T-helper 2 cell treated with Interferon-gamma antibody and Interleukin-4, amounts not matched to agents 5 μg/mL and 100 μg/mL, for 36 hours (primary cell): ENCODE results near the gene CDH13.

Experiments
- DNase-seq: peaks from one replicate; pipeline ENCODE4 v3.0.0; 2021; ENCODE audit warnings: low spot score
- H3K27ac Mint-ChIP-seq: one replicate; pipeline ENCODE4 v1.8.0; 2021; ENCODE audit warnings: mild to moderate bottlenecking, mixed read lengths
- H3K27me3 Mint-ChIP-seq: one replicate; pipeline ENCODE4 v1.8.0; 2021; ENCODE audit warnings: low read depth, mixed read lengths
- H3K36me3 Mint-ChIP-seq: one replicate; pipeline ENCODE4 v1.8.0; 2021; ENCODE audit warnings: low read depth, mixed read lengths
- H3K4me1 Mint-ChIP-seq: one replicate; pipeline ENCODE4 v1.8.0; 2021; ENCODE audit warnings: low read depth, mixed read lengths
- H3K4me3 Mint-ChIP-seq: one replicate; pipeline ENCODE4 v1.8.0; 2022; ENCODE audit warnings: mild to moderate bottlenecking, moderate library complexity, mixed read lengths
- H3K9me3 Mint-ChIP-seq: one replicate; pipeline ENCODE4 v1.8.0; 2021; ENCODE audit warnings: mixed read lengths

Gene CDH13

DNA sequence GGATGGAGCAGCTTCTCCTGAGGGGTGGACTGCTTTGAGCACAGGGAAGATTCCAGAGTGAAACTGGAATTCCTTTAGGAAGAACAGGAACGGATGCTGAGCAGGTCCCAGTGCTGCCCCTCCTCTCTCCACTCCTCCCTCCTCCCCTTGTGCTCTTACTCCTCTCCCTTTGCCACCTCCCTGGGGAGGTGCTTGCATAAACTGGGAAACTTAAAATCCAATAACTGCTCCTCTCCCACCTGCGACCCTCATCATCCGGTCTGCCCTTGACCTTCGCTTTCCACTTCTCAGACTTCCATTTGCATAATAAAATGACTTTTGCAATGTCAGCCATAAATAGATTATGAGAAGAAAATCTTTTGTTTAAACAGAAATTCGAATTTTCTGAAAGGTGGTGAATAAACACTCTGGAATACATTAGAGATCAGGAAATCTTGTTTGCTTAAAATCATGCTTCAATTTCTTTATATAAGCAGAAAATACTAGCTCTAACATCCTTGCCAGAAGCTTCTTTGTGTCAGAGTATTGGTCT lies 1204.8 kb downstream of the CDH13 start:
- H3K4me3 Mint-ChIP-seq = no peak overlapping the region
- DNase-seq = no peak
- H3K4me1 Mint-ChIP-seq = peaks cover 20% of the 10 kb centered on the region
- peaks cover 21% of the 10 kb centered on the region for H3K27me3 Mint-ChIP-seq
- H3K9me3 Mint-ChIP-seq = no peaks in the 10 kb centered on the region
- no peak overlapping the region for H3K27ac Mint-ChIP-seq
- H3K36me3 Mint-ChIP-seq = no peaks in the 10 kb centered on the region

DNA sequence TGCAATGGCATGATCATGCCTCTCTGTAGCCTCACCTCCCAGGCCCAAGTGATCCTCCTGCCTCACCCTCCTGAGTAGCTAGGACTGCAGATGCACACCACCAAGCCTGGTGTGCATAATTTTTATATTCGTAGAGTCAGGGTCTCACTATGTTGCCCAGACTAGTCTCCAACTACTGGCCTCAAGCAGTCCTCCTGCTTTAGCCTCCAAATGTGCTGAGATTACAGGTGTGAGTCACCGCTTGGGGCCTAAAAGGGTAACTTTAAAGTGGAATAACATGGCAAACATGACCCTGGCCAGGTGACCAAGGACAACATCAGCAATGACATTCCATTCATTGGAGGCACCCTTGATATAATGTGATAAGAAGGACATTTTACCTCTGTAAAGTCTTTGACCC lies 1207.2 kb downstream of the CDH13 start:
- DNase-seq = no peak
- Mint-ChIP-seq H3K27me3 (peaks cover 43% of the 10 kb centered on the region), H3K36me3 (no peaks in the 10 kb centered on the region), H3K9me3 (no peaks in the 10 kb centered on the region), H3K4me3 (no peak overlapping the region), H3K27ac (no peak overlapping the region), H3K4me1 (peaks cover 26% of the 10 kb centered on the region)

DNA sequence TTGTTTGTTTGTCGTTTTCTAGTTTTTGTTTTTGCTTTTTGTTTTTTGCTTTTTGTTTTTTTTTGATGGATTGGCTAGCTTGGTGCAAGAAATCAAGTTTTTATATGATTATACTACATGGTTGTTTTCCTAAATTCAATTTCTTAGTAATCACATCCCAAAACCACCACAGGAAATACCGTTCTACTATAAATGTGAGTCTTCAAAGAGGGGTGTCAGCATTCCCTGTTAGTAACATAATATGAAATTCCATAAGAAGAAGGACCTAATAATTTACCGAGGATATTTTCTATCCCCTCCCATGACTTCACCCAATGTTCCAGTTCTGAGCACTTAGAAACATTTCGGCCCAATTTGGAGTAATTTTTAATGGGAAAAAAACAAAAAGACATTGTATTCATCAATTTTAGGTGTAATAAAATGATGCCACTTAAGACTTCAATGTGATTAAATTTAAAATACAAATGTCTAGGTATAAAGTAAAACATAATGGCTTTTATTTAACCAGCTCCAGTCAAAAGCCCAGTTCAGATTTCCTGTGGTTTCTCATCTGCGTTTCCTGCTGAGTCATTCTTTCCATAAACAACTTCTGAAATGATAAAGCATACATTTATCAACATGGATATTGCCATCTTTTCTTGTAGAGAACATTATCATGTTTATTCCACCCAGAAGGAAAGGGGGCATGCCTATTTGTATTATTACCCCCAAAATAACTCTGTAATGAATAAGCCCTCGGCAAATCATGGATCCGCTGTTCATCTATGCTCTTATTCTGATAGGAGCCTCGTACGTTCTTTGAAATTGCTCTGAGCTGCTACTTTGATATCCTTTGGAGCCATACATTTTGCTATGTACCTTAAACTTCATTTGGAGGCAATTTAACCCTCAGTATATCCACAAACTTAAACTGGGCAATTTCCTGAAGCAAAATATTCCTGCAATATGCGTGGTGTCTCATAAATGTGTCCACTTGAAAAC lies 1209.1 kb downstream of the CDH13 start:
- Mint-ChIP-seq H3K27ac (no peak overlapping the region), H3K9me3 (no peaks in the 10 kb centered on the region), H3K36me3 (no peaks in the 10 kb centered on the region), H3K27me3 (peaks cover 55% of the 10 kb centered on the region), H3K4me1 (peaks cover 26% of the 10 kb centered on the region), H3K4me3 (peak overlapping the region; percentile 48)
- peak; percentile 27 for DNase-seq

DNA sequence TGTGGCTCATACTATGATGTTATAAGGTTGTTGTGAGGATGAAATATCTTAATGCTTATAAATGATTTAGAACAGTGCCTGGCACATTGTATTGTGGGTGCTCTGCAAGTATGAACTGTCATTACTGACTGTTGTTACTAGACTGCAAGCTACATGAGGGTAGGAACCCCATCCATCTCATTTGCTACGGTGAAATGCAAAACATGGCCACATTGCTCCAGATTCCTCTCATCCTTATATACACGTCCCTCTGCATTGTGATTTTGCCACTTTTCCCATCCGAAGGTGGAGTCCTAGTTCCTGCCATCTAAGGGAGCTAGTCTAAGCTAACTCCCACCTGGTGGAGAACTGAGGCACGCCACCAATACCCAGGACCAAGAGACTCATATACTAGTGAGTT lies 1210.8 kb downstream of the CDH13 start:
- peaks cover 54% of the 10 kb centered on the region for H3K27me3 Mint-ChIP-seq
- H3K36me3 Mint-ChIP-seq = no peaks in the 10 kb centered on the region
- no peak for DNase-seq
- H3K4me3 Mint-ChIP-seq = no peak overlapping the region
- no peaks in the 10 kb centered on the region for H3K9me3 Mint-ChIP-seq
- no peak overlapping the region for H3K27ac Mint-ChIP-seq
- H3K4me1 Mint-ChIP-seq = peaks cover 26% of the 10 kb centered on the region

DNA sequence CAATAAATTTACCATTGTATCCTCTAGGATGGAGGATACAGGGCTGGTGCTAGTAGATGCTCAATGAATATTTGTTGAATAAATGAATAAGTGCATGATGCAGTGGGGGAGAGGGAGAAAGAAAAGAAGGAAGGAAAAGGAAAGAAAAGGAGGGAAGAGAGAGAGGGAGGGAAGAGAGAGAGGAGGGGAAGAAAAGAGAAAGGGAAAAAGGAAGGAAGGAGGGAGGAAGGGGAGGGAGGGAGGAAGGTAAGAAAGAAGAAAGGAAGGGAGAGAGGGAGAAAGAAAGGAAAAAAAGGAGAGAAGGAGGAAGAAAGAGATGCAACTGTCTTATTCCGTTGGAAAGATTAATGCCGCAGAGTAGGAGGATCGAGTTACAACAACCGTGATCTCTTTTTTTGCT lies 1211.4 kb downstream of the CDH13 start:
- Mint-ChIP-seq H3K4me1 (peaks cover 26% of the 10 kb centered on the region), H3K27me3 (peaks cover 57% of the 10 kb centered on the region), H3K9me3 (no peaks in the 10 kb centered on the region), H3K36me3 (no peaks in the 10 kb centered on the region), H3K4me3 (no peak overlapping the region), H3K27ac (no peak overlapping the region)
- DNase-seq = no peak

DNA sequence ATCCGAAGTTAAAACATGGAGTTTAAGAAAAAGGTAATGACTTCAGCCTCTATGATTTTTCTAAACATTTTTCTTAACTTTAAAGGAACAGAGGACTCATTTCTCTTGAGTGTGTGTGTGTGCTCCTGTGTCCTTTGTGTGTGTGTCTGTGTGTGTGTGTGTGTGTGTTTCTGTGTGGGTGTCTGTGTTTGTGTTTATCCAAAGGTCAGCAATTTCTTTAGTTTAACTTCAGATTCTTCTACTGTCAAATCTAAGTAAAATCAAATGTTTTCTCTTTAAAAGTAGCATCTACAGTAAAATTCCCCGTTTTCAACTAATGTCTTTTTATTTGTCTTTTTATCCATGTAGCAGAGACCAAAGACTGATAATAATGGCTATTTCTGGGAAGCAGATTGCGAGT lies 1212.8 kb downstream of the CDH13 start:
- no peak overlapping the region for H3K27ac Mint-ChIP-seq
- DNase-seq = no peak
- peaks cover 49% of the 10 kb centered on the region for H3K27me3 Mint-ChIP-seq

DNA sequence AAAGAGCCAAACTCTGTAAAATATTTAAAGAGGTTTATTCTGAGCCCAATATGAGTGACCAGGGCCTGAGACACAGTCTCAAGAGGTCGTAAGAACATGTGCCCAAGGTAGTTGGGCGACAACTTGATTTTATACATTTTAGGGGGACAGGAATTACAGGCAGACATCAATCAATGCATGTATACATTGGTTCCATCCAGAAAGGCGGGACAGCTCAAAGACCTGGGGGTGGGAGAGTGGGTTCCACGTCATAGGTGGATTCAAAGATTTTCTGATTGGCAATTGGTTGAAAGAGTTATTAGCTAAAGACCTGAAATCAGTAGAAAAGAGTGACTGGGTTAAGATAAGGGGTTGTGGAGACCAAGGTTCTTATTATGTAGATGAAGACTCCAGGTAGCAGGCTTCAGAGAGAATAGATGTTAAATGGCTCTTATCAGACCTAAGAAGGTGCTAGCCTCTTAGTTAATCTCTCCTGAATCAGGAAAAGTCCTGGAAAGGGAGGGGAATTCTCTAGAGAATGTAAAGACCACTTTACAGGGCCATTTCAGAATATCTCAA lies 1213.4 kb downstream of the CDH13 start:
- no peak for DNase-seq
- no peak overlapping the region for H3K27ac Mint-ChIP-seq
- H3K27me3 Mint-ChIP-seq = peaks cover 49% of the 10 kb centered on the region
- peaks cover 19% of the 10 kb centered on the region for H3K4me1 Mint-ChIP-seq
- no peak overlapping the region for H3K4me3 Mint-ChIP-seq
- H3K36me3 Mint-ChIP-seq = no peaks in the 10 kb centered on the region
- H3K9me3 Mint-ChIP-seq = no peaks in the 10 kb centered on the region

More for the DNA sequence above, 1212.8 kb downstream of the CDH13 start:
- Mint-ChIP-seq H3K4me1 (peaks cover 25% of the 10 kb centered on the region), H3K4me3 (no peak overlapping the region), H3K36me3 (no peaks in the 10 kb centered on the region), H3K9me3 (no peaks in the 10 kb centered on the region)

DNA sequence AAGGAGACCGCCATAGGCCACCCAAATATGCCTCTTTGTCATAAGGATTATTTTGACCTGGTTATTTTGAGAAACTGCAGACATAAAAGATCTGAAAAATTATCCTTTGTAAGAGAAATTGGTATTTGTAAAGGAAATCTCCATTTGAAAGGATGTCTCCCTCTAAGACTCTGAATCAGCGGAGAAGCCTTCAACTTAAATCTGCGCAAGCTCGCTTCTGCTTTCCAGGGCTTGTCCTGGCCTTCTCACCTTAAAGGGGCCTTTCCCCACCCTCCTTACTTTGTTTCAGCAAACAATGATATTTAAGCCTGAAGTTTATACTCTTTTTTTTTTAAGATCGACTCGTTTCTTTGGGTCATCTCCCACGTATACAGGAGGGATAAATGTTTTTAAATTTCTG lies 1215.5 kb downstream of the CDH13 start:
- Mint-ChIP-seq H3K27me3 (peaks cover 33% of the 10 kb centered on the region), H3K27ac (no peak overlapping the region), H3K36me3 (no peaks in the 10 kb centered on the region), H3K4me3 (no peak overlapping the region), H3K9me3 (no peaks in the 10 kb centered on the region), H3K4me1 (no peaks in the 10 kb centered on the region)
- no peak for DNase-seq

DNA sequence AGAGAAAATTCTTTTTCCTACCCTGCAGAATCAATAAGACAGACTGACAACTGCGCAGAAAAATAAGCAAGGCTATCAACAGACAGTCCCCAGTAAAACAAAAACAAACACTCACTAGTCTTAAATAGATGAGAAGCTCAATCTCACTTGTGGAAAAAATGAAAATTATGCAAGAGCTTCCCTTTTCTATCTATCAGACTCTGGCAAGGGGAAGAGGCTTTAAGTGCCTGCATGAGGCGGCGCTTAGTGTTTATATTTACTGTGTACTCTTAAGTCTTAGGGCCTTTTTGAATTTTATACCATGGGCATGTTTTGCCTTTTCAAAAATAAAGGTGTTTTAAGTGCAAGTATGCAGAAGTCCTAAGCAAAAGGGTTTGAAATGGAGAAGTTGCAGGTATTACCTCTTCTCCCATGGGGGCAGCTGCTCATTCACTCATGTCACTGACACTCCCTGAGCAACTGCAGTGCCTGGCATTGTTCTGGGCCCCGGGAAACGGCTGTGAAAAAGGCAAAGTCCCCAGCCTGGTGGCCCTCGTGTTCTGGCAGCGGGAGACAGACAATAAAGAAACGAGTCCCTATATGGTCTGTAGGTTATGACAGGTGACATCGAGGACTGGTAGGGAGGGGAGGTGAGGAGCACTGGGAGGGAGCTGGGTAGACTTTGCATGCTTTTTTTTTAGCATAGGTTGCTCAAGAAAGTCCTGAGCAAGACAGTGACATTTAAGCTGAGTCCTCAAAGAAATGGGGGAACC lies 1216.2 kb downstream of the CDH13 start:
- no peak overlapping the region for H3K4me3 Mint-ChIP-seq
- peaks cover 26% of the 10 kb centered on the region for H3K27me3 Mint-ChIP-seq
- no peak overlapping the region for H3K27ac Mint-ChIP-seq
- DNase-seq = no peak
- no peaks in the 10 kb centered on the region for H3K4me1 Mint-ChIP-seq
- H3K9me3 Mint-ChIP-seq = no peaks in the 10 kb centered on the region
- no peaks in the 10 kb centered on the region for H3K36me3 Mint-ChIP-seq

DNA sequence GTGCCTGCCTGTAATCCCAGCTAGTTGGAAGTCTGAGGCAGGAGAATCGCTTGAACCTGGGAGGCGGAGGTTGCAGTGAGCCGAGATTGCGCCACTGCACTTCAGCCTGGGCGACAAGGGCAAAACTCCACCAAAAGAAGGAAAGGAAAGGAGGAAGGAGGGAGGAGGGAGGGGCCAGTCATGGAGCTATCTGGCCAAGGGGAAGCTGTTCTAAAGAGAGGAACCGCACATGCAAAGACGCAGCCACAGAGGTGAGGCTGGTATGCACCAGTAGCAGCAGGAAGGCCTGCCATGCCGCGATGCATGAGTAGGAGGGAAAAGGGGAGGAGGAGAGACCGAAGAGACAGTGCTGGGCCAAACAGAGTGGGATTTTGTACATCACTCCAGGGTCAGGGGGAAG lies 1216.9 kb downstream of the CDH13 start:
- Mint-ChIP-seq H3K4me3 (no peak overlapping the region), H3K9me3 (no peaks in the 10 kb centered on the region), H3K27me3 (peaks cover 19% of the 10 kb centered on the region), H3K36me3 (no peaks in the 10 kb centered on the region), H3K27ac (no peak overlapping the region), H3K4me1 (no peaks in the 10 kb centered on the region)
- DNase-seq = no peak

DNA sequence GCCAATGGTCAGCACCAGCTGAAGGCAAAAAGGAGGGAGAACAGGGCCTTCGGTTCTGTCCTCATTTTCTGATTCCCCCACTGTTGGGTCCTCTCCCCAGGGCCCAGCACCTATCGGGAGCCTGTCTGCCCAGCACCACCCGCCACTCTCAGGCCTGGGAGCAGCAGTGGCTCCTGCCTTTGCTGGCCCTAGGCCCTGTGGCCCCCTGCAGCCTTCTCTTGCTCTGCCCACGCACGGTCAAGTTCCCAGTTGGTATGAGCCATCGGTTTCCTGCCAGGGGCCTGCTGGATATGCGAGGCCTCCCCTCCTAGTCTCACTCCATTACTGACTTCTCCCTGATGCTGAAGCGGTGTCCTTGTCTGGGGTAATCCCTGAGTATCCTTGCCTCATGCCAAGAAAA lies 1218.5 kb downstream of the CDH13 start:
- Mint-ChIP-seq H3K4me3 (no peak overlapping the region), H3K36me3 (no peaks in the 10 kb centered on the region), H3K9me3 (no peaks in the 10 kb centered on the region), H3K27ac (no peak overlapping the region), H3K27me3 (peaks cover 9% of the 10 kb centered on the region), H3K4me1 (no peaks in the 10 kb centered on the region)
- DNase-seq = no peak

DNA sequence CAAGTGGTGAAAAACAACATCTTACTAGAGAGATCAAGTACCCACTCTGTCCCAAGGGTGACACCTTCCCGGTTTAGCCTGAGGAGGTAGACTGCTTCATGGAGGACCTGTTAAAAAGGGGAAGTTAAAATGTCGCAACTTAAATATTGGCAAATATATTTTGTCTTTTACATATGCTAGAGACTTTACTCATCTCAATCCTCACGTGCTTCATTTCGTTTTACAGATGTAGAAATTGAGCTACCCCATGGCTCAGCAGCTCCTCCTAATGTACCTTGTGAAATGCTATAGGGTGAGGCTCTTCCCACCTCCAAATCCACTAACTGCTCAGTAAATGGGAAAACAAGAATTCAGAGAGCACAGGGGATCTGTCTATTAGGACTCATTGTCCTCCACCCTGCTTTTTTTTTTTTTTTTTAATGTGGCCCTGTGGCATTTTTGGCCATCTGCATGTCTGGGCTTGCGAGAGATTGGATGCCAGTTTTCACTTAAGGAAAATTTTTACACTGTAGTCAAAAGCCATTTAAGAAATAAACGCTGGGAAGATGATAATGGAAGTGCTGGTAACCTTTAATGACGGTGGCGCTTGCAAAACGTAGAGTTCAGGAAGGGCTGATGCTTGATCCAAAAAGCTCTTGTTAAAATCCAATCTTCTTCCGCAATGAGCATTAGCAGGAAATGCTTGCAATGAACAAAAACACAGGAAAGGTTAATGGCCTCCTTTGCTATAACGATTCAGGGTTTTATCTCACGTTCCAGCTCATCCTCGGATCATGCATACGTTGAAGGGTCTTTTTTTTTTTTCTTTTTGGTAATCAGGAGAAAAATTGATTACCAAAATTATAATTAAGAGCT lies 1220.8 kb downstream of the CDH13 start:
- no peak for DNase-seq
- Mint-ChIP-seq H3K4me1 (no peaks in the 10 kb centered on the region), H3K36me3 (no peaks in the 10 kb centered on the region), H3K27me3 (peaks cover 5% of the 10 kb centered on the region), H3K27ac (no peak overlapping the region), H3K9me3 (no peaks in the 10 kb centered on the region), H3K4me3 (no peak overlapping the region)

DNA sequence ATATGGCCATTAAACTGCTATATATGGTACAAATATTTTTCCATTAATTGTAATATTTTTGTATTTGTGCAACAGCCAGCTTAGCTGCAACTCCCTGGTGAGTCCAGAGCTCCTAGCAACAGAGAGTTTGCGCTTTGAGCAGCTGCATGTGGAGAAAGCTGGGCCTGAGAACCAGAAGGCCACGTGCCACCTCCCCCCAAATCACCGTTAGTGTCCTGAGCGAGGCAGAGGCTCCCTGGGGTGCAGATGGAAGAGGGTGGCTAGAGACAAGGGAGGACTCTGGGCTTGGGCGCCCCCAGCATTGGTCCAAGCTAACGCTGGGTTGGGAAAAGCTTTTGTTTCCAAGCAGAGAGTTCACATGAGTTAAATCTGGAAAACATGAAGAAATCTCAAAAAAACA lies 1222.7 kb downstream of the CDH13 start:
- DNase-seq = no peak
- H3K4me1 Mint-ChIP-seq = no peaks in the 10 kb centered on the region

More for the DNA sequence above, 1222.7 kb downstream of the CDH13 start:
- Mint-ChIP-seq H3K27me3 (peaks cover 2% of the 10 kb centered on the region), H3K27ac (no peak overlapping the region), H3K36me3 (no peaks in the 10 kb centered on the region), H3K9me3 (no peaks in the 10 kb centered on the region), H3K4me3 (no peak overlapping the region)
